Mesothelial cell of epicardium (in vitro differentiated cells): ENCODE measurements around the gene TPST1. TPM values are rescaled to one million over a fixed set of nuclear protein-coding genes. Genes with fewer than 3 reads are reported as not detected.

Source experiments
- DNase-seq, 2 experiments: peaks; one replicate each; pipeline ENCODE4 v3.0.0; 2021; ENCODE audit warnings: low spot score in 2 of 2; ENCODE audit not compliant: unreplicated experiment in 2 of 2
- H3K27ac Mint-ChIP-seq: 2 replicates; pipeline ENCODE4 v1.8.0; 2021; ENCODE audit warnings: mixed read lengths
- H3K27me3 Mint-ChIP-seq: 2 replicates; pipeline ENCODE4 v1.8.0; 2021; ENCODE audit warnings: low read depth, mixed read lengths
- H3K36me3 Mint-ChIP-seq: 2 replicates; pipeline ENCODE4 v1.8.0; 2021; ENCODE audit warnings: mixed read lengths
- H3K4me1 Mint-ChIP-seq: 2 replicates; pipeline ENCODE4 v1.8.0; 2021; ENCODE audit warnings: mixed read lengths
- H3K4me3 Mint-ChIP-seq: 2 replicates; pipeline ENCODE4 v1.8.0; 2021; ENCODE audit warnings: mild to moderate bottlenecking, moderate library complexity, mixed read lengths
- H3K9me3 Mint-ChIP-seq: 2 replicates; pipeline ENCODE4 v1.8.0; 2021; ENCODE audit warnings: mixed read lengths
- CTCF ChIP-seq: fragments of 200-600 bp; sonication (generic); IDR thresholded peaks from one replicate; pipeline ENCODE4 v1.5.0; 2021; ENCODE audit warnings: antibody characterized with exemption; ENCODE audit not compliant: unreplicated experiment
- total RNA-seq: library from RNA; stranded (reverse); gene quantifications from 3 replicates; pipeline ENCODE4 v1.2.1, GENCODE V29; 2021

The TPST1 gene
- total RNA-seq, 1 donor from 2014 or later: 37.7 TPM

DNA sequence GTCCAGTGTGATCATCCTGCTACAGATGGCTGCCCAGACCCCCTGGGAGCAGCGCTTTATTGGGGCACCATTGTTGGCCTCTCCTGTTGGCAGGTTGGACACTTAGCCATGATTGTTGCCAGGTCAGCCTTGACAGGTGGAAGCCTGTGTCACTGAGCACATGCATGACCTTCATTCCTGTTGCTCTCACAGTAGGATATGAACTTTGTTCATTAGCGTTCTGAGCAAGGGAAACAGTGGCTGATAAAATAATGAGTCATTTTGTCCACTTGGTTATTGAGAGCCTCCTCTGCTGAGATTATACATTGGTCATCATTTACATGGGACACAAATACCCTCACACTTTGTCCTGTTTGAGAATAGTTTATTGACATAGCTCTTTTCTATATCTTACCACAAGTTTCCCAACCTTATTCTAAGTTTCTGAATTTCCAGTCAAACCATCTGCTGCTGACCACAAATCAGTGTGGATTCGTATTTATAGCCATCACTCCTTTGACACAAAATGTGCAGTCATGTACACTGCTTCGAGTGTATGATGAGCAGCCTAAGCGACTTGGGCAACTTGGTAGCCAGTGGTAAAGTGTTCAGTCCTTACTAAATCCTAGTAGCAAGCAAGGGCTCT, 102.6 kb downstream of the TPST1 start:
- H3K27me3 Mint-ChIP-seq: no peaks in the 10 kb centered on the region
- no peak overlapping the region for H3K4me3 Mint-ChIP-seq
- H3K9me3 Mint-ChIP-seq: no peaks in the 10 kb centered on the region
- DNase-seq: no peak
- H3K36me3 Mint-ChIP-seq: no peaks in the 10 kb centered on the region
- no peak for TF ChIP-seq CTCF
- H3K4me1 Mint-ChIP-seq: peaks cover 8% of the 10 kb centered on the region
- H3K27ac Mint-ChIP-seq: no peak overlapping the region

GRCh38 chr7:66308411-66308810, 103.3 kb downstream of the TPST1 start:
- no peaks in the 10 kb centered on the region for H3K36me3 Mint-ChIP-seq
- no peak for TF ChIP-seq CTCF
- peaks cover 8% of the 10 kb centered on the region for H3K4me1 Mint-ChIP-seq
- DNase-seq: no peak
- H3K9me3 Mint-ChIP-seq: no peaks in the 10 kb centered on the region
- no peaks in the 10 kb centered on the region for H3K27me3 Mint-ChIP-seq
- no peak overlapping the region for H3K27ac Mint-ChIP-seq
- H3K4me3 Mint-ChIP-seq: no peak overlapping the region

DNA sequence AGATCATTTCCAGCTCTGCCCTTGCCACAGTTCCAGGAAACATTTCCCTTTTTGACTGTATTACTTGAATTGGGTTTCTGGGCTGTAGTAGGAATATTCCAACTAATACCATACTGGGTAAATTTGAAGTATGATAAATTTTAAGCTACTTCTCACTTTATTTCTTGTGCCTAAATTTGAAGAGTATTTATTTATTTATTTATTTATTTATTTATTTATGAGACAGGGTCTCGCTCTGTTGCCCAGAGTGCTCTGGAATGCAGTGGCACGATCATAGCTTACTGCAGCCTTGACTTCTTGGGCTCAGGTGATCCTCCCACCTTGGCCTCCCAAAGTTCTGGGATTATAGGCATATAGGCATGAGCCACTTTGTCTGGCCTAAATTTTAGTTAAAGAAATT, 105.5 kb downstream of the TPST1 start:
- TF ChIP-seq CTCF: no peak
- Mint-ChIP-seq H3K4me3 (no peak overlapping the region), H3K4me1 (peaks cover 8% of the 10 kb centered on the region), H3K27me3 (no peaks in the 10 kb centered on the region), H3K27ac (no peak overlapping the region), H3K9me3 (no peaks in the 10 kb centered on the region), H3K36me3 (no peaks in the 10 kb centered on the region)
- no peak for DNase-seq

DNA sequence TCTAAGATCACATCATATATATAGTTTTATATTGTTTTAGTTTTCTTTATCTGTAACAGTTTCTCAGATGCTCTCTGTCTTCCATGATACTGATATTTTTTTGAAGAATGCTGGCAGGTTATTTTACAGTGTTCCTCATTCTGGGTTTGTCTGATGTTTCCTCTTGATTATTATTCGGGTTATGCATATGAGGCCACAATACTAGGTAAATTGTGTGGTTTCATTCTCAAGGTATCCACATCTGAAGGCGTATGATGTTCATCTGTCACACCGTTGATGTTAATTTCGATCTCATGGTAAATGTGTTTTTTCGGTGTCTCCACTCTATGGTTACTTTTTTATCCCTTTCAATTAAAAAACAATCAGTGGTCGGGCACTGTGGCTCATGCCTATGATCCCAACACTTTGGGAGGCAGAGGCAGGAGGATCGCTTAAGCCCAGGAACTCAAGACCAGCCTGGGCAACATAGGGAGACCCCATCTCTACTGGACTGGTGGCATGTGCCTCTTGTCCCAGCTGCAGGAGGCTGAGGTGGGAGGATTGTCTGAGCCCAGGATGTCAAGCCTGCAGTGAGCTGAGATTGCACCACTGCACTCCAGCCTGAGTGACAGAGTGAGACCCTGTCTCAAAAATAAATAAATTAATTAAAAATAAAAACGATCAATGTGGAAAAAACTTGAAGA, 108.9 kb downstream of the TPST1 start:
- no peaks in the 10 kb centered on the region for H3K27me3 Mint-ChIP-seq
- H3K36me3 Mint-ChIP-seq: peaks cover 2% of the 10 kb centered on the region
- DNase-seq: no peak
- H3K27ac Mint-ChIP-seq: no peak overlapping the region
- peaks cover 8% of the 10 kb centered on the region for H3K4me1 Mint-ChIP-seq
- no peak for TF ChIP-seq CTCF
- H3K9me3 Mint-ChIP-seq: no peaks in the 10 kb centered on the region
- no peak overlapping the region for H3K4me3 Mint-ChIP-seq

DNA sequence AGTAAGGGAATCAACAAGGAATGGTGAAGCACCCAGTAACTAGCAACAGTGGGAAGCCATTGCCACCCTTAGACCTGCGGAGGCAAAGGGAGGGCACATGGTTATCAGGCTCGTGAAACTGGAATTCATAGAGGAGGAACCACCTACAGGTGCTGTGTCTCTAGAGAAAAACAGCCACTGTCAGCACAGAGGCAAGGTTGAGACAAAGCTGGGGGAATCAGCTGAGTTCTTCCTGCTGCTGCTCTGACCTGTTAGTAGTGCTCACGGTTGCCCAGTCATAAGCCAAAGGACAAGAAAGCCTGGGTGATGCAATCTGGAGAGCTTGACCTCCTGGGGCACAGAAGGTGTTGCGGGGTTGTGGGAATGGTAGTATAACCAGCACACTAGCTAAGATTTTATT, 110.1 kb downstream of the TPST1 start:
- Mint-ChIP-seq H3K4me1 (peaks cover 6% of the 10 kb centered on the region), H3K4me3 (no peak overlapping the region), H3K27ac (no peak overlapping the region), H3K36me3 (peaks cover 6% of the 10 kb centered on the region), H3K27me3 (no peaks in the 10 kb centered on the region), H3K9me3 (peaks cover 4% of the 10 kb centered on the region)
- no peak for DNase-seq
- no peak for TF ChIP-seq CTCF
